Gastrocnemius medialis (tissue), 4 donors: Measurements from ENCODE around the gene ARHGEF10L. TPM values are rescaled to one million over a fixed set of nuclear protein-coding genes. Genes with fewer than 3 reads are reported as not detected.
A peak's percentile ranks its signal among the peaks of the same experiment; 100 is the strongest.

Experiments
- ATAC-seq, 2 donors: fragments of 150-250 bp; one replicate each; pipeline ENCODE4 v1.9.1; 2016
- DNase-seq, 2 donors: peaks; one replicate each; pipeline ENCODE4 v3.0.0-alpha.2; 2019
- H3K27ac ChIP-seq, 4 donors: fragments of 200-600 bp; sonication (generic); 1 replicate in 1 of 4; 2 replicates in 3 of 4; pipeline ENCODE4 v1.5.1; 2016 to 2018; ENCODE audit warnings: mild to moderate bottlenecking in 2 of 4, moderate library complexity in 1 of 4
- H3K27me3 ChIP-seq, 3 donors: fragments of 200-600 bp; sonication (generic) in 2 of 3; 1 replicate in 1 of 3; 2 replicates in 2 of 3; pipeline versions ENCODE4 v1.5.1 to v1.6.0; 2016 to 2019; ENCODE audit warnings: mild to moderate bottlenecking in 1 of 3, moderate library complexity in 1 of 3
- H3K36me3 ChIP-seq, 2 donors: fragments of 200-600 bp; sonication (generic) in 1 of 2; one replicate each; pipeline ENCODE4 v1.5.1; 2017 to 2018
- H3K4me1 ChIP-seq, 2 donors: fragments of 200-600 bp; sonication (generic) in 1 of 2; one replicate each; pipeline ENCODE4 v1.5.1; 2016 to 2017; ENCODE audit warnings: mild to moderate bottlenecking in 2 of 2
- H3K4me3 ChIP-seq, 4 donors: fragments of 200-600 bp; sonication (generic) in 3 of 4; 1 replicate in 1 of 4; 2 replicates in 3 of 4; pipeline ENCODE4 v1.5.1; 2016 to 2019; ENCODE audit warnings: mild to moderate bottlenecking in 2 of 4
- H3K9me3 ChIP-seq, 3 donors: fragments of 200-600 bp; sonication (generic) in 2 of 3; 1 replicate in 1 of 3; 2 replicates in 2 of 3; pipeline ENCODE4 v1.5.1; 2016 to 2019
- POLR2A ChIP-seq, 2 donors: fragments of 450-650 bp; IDR thresholded peaks; one replicate each; pipeline ENCODE4 v1.6.1; 2017; ENCODE audit warnings: antibody characterized with exemption in 2 of 2, mild to moderate bottlenecking in 2 of 2, moderate library complexity in 2 of 2
- in situ Hi-C, 4 donors: fragments of 200-750 bp; cut with MboI; loops; one replicate each; pipeline versions ENCODE4 v1.15.0 to v1.8.0; 2017; ENCODE audit warnings: low sequenced_read_pairs in 4 of 4
- intact Hi-C: fragments of 100-400 bp; cut with DNase I; formaldehyde crosslinking; loops from one replicate; pipeline ENCODE4 v1.15.1; 2023; ENCODE audit warnings: low total_unique reads
- total RNA-seq, 4 donors: library from RNA; depleted of rRNA; stranded (reverse); fragments of >200 nt; gene quantifications; one replicate each; pipeline versions ENCODE4 v1.1.0 to v1.2.3, GENCODE V29; 2016
- TF ChIP-seq, protein P1 (sequence below), 5 experiments: fragments of 450-650 bp in 3 of 5; fragments of 200-600 bp in 2 of 5; sonication (generic) in 2 of 5; IDR thresholded peaks in 4 of 5; conservative IDR thresholded peaks in 1 of 5; 1 replicate in 4 of 5; 2 replicates in 1 of 5; pipeline ENCODE4 v1.5.1; 2016 to 2019; ENCODE audit warnings: antibody characterized with exemption in 5 of 5, mild to moderate bottlenecking in 3 of 5, moderate library complexity in 3 of 5

Gene ARHGEF10L
- total RNA-seq, 4 donors from 2014 or later: 21.2 to 111 (median 73.8) TPM

DNA sequence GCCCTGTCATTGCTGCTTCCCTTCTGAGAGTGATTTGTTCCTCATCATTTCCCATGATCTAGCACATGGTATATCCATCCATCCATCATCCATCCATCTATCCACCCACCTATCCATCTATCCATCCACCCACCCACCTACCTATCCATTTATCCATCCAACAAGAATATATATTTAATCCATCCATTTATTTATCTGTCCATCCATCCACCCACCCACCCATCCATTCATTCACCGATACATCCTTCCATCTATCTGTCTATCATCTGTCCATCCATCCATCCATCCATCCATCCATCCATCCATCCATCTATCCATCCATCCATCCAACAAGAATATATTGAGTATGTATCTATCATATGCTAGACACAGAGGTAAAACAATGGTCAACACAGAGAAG lies 115.7 kb downstream of the ARHGEF10L start:
- in situ Hi-C loops (no loop called here), intact Hi-C loops (no loop called here)
- H3K9me3 ChIP-seq: no peaks in the 10 kb centered on the region
- TF ChIP-seq, protein P1, sequence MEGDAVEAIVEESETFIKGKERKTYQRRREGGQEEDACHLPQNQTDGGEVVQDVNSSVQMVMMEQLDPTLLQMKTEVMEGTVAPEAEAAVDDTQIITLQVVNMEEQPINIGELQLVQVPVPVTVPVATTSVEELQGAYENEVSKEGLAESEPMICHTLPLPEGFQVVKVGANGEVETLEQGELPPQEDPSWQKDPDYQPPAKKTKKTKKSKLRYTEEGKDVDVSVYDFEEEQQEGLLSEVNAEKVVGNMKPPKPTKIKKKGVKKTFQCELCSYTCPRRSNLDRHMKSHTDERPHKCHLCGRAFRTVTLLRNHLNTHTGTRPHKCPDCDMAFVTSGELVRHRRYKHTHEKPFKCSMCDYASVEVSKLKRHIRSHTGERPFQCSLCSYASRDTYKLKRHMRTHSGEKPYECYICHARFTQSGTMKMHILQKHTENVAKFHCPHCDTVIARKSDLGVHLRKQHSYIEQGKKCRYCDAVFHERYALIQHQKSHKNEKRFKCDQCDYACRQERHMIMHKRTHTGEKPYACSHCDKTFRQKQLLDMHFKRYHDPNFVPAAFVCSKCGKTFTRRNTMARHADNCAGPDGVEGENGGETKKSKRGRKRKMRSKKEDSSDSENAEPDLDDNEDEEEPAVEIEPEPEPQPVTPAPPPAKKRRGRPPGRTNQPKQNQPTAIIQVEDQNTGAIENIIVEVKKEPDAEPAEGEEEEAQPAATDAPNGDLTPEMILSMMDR (IDR thresholded peaks at IDR 0.05 in 4 of 5, conservative IDR thresholded peaks at IDR 0.05 in 1 of 5): no peak
- TF ChIP-seq POLR2A (IDR thresholded peaks at IDR 0.05): no peak
- peaks cover 0 to 43% of the 10 kb centered on the region in 2 donors for H3K36me3 ChIP-seq
- peaks cover 4% of the 10 kb centered on the region in 2 donors for H3K4me1 ChIP-seq
- peak overlapping the region in 1 of 4 donors; percentile 16 for H3K27ac ChIP-seq
- no peak overlapping the region for H3K4me3 ChIP-seq
- DNase-seq (no peak), ATAC-seq (no peak)
- no peaks in the 10 kb centered on the region for H3K27me3 ChIP-seq

DNA sequence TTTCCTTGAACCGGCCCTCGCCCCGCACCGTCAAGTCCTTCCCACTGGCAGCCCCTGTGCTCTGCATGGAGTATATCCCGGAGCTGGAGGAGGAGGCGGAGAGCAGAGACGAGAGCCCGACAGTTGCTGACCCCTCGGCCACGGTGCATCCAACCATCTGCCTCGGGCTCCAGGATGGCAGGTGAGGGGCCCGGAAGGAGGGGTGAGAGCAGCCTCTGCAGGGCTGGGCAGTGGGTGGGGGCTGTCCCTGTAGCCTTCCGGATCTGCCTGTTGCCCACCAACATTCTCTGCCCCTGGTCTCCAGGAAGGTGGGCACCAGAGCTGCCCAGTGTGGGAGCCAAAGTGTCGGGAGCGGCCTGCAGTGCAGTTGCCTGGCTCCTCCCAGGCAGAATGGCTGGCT lies 116.4 kb downstream of the ARHGEF10L start:
- intact Hi-C loops (no loop called here), in situ Hi-C loops (no loop called here)

DNA sequence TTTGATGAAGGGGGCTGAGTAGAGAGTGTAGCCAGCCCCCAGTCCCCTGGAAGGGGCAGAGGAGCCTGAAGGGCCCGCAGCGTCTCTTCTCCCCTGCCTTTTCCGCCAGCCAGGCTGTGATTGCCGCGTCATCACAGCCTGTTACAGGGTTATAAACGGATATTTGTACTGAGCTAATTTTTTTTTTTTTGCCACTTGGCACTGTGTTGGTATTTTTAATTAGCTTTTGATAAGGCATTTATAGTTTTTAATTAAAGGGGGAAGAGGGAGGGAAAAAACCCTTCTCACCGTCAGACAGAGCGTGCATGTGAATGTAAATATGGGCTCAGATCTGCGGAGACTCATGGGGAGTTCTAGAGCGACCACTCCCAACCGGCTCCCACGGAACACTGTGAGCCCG lies 117.9 kb downstream of the ARHGEF10L start:
- H3K27ac ChIP-seq: no peak overlapping the region
- peaks cover 4% of the 10 kb centered on the region in 2 donors for H3K4me1 ChIP-seq
- peaks cover 0 to 39% of the 10 kb centered on the region in 2 donors for H3K36me3 ChIP-seq
- ATAC-seq (no peak), DNase-seq (no peak)
- intact Hi-C loops (no loop called here), in situ Hi-C loops (no loop called here)
- H3K9me3 ChIP-seq: no peaks in the 10 kb centered on the region
- H3K27me3 ChIP-seq: no peaks in the 10 kb centered on the region
- TF ChIP-seq POLR2A (IDR thresholded peaks at IDR 0.05): no peak
- TF ChIP-seq, protein P1 (IDR thresholded peaks at IDR 0.05 in 4 of 5, conservative IDR thresholded peaks at IDR 0.05 in 1 of 5): no peak
- no peak overlapping the region for H3K4me3 ChIP-seq

More for the DNA sequence above, 116.4 kb downstream of the ARHGEF10L start:
- Histone ChIP-seq H3K4me1 (peaks cover 4% of the 10 kb centered on the region in 2 donors), H3K36me3 (peaks cover 0 to 43% of the 10 kb centered on the region in 2 donors), H3K9me3 (no peaks in the 10 kb centered on the region), H3K27me3 (no peaks in the 10 kb centered on the region), H3K27ac (no peak overlapping the region), H3K4me3 (no peak overlapping the region)
- ATAC-seq (no peak), DNase-seq (no peak)
- TF ChIP-seq, protein P1 (IDR thresholded peaks at IDR 0.05 in 4 of 5, conservative IDR thresholded peaks at IDR 0.05 in 1 of 5): no peak
- no peak for TF ChIP-seq POLR2A (IDR thresholded peaks at IDR 0.05)

DNA sequence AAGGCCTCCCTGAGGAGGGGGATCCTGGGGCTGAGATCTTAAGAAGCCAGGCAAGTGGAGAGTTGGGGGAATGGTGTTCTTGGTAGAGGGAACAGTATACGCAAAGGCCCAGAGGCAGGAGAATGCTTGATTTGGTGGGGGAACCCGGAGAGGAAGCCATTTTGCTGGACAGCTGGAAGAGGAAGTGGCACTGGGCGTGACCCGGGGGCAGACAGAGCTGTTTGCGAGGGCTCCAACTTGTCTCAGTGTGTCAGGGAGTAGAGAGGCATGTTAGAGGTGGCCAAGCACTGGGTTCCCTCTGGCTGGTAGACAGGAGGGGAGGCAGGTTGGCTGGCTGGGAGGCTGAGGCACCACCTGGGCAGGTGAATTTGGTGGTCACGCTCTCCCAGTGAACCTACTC lies 119.3 kb downstream of the ARHGEF10L start:
- TF ChIP-seq, protein P1 (IDR thresholded peaks at IDR 0.05 in 4 of 5, conservative IDR thresholded peaks at IDR 0.05 in 1 of 5): no peak
- TF ChIP-seq POLR2A (IDR thresholded peaks at IDR 0.05): no peak
- no peak overlapping the region for H3K27ac ChIP-seq
- H3K27me3 ChIP-seq: no peaks in the 10 kb centered on the region
- H3K9me3 ChIP-seq: no peaks in the 10 kb centered on the region
- in situ Hi-C loops: no loop called here
- peaks cover 0 to 3% of the 10 kb centered on the region in 2 donors for H3K4me1 ChIP-seq
- DNase-seq: no peak
- ATAC-seq: no peak
- intact Hi-C loops: no loop called here
- H3K4me3 ChIP-seq: no peak overlapping the region
- H3K36me3 ChIP-seq: peaks cover 0 to 36% of the 10 kb centered on the region in 2 donors
